DND-41 (cell line): ENCODE data around the gene TRPC4.

Experiments used
- CTCF ChIP-seq: IDR thresholded peaks from 2 replicates; pipeline ENCODE4 v1.5.1; 2012; ENCODE audit warnings: borderline replicate concordance, low read length, moderate library complexity, mild to moderate bottlenecking; ENCODE audit not compliant: poor library complexity, severe bottlenecking; ENCODE audit errors: extremely low read depth
- EZH2 ChIP-seq: IDR thresholded peaks from 3 replicates; pipeline ENCODE4 v1.6.1; 2012; ENCODE audit warnings: borderline replicate concordance, low read depth, mild to moderate bottlenecking, moderate library complexity, low read length, inconsistent platforms; ENCODE audit not compliant: severe bottlenecking

DNA sequence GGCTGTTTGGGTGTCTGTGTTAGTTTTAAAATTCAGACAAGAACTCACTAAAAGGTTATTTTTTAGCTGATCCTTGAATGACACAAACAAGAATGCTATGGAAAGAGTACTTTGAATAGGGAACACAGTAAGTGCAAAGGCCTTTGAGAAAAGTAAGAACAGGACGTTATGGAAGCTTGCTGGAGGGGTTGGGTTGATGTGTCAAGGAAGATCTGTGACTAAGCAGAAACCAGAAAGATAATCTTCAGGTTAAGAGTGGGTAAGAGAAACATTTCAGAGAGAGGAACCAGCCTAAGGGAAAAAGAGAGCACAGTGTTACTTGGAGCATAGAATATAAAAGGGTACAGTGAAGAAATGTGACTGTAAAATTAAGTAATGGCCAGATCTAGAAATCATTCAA is 41.2 kb upstream of the TRPC4 start:
- TF ChIP-seq EZH2, result no peak
- TF ChIP-seq CTCF, result no peak
